ENCODE measurements around the gene SON.
"Not testable (repeated sequence)": the region's sequence is repeated elsewhere in the genome, so short reads cannot be mapped to it uniquely, and the experiment has no call there.

Gene SON, protein sequence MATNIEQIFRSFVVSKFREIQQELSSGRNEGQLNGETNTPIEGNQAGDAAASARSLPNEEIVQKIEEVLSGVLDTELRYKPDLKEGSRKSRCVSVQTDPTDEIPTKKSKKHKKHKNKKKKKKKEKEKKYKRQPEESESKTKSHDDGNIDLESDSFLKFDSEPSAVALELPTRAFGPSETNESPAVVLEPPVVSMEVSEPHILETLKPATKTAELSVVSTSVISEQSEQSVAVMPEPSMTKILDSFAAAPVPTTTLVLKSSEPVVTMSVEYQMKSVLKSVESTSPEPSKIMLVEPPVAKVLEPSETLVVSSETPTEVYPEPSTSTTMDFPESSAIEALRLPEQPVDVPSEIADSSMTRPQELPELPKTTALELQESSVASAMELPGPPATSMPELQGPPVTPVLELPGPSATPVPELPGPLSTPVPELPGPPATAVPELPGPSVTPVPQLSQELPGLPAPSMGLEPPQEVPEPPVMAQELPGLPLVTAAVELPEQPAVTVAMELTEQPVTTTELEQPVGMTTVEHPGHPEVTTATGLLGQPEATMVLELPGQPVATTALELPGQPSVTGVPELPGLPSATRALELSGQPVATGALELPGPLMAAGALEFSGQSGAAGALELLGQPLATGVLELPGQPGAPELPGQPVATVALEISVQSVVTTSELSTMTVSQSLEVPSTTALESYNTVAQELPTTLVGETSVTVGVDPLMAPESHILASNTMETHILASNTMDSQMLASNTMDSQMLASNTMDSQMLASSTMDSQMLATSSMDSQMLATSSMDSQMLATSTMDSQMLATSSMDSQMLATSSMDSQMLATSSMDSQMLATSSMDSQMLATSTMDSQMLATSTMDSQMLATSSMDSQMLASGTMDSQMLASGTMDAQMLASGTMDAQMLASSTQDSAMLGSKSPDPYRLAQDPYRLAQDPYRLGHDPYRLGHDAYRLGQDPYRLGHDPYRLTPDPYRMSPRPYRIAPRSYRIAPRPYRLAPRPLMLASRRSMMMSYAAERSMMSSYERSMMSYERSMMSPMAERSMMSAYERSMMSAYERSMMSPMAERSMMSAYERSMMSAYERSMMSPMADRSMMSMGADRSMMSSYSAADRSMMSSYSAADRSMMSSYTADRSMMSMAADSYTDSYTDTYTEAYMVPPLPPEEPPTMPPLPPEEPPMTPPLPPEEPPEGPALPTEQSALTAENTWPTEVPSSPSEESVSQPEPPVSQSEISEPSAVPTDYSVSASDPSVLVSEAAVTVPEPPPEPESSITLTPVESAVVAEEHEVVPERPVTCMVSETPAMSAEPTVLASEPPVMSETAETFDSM (N-terminal part only)

GRCh38 chr21:33542640-33543504 lies at the start of gene SON:
Gene SON, plus strand, starts transcription at chr21:33543038. Its CDS starts 55 bp downstream, at chr21:33543093.
- peak within 1 kb of the TSS; percentile 92 for H3K4me3 ChIP-seq (replicated peaks; ENCODE audit: low read depth, low read length)
- peak; percentile 99 for DNase-seq (ENCODE audit: low read depth)
- no peak for TF ChIP-seq CTCF (IDR thresholded peaks at IDR 0.05; ENCODE audit: low read length, missing control alignments)

DNA sequence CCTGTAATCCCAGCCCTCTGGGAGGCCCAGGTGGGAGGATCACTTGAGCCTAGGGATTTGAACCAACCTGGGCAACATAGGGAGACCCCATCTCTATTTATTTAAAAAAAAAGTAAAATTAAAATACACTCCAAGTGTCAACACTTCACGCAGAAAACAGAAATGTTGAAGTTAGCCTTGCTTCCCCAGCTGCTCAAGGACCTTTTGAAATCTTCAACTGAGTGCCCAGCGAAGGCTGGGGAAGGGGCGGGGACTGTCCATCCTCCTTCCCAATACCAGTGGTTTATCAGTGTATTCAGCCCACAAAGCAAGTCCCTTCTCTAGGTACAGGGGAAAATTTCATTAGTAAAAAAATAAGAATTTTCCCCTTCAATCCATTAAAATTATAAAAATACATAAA lies 49.1 kb upstream of the SON start:
- DNase-seq (ENCODE audit: low read depth): no peak
- no peak for TF ChIP-seq CTCF (IDR thresholded peaks at IDR 0.05; ENCODE audit: low read length, missing control alignments)

DNA sequence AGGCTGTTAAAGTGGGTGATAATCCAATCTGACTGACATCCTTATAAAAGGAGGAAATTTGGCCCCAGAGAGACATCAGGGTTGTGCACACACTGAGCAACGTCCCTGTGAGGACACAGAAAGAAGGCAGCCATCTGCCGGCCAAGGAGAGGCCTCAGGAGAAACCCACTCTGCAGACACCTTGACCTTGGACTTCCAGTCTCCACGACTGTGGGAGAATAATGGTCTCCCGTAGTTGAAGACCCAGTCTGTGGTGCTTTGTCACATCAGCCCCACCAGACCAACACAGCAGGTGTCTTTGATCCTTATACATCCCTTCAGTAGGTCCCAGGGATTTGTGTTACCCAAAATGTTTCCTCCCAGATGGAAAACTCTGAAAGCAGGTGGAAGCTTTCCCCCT lies 47.1 kb upstream of the SON start:
- DNase-seq (ENCODE audit: low read depth): no peak
- no peak for TF ChIP-seq CTCF (IDR thresholded peaks at IDR 0.05; ENCODE audit: low read length, missing control alignments)
- H3K4me3 ChIP-seq (replicated peaks; ENCODE audit: low read depth, low read length): no peak overlapping the region

More for the DNA sequence above, 49.1 kb upstream of the SON start:
- no peak overlapping the region for H3K4me3 ChIP-seq (replicated peaks; ENCODE audit: low read depth, low read length)

- no peak for TF ChIP-seq CTCF (IDR thresholded peaks at IDR 0.05; ENCODE audit: low read length, missing control alignments)
- H3K4me3 ChIP-seq (replicated peaks; ENCODE audit: low read depth, low read length): no peak overlapping the region
- DNase-seq (ENCODE audit: low read depth): no peak
Measured at GRCh38 chr21:33496345-33496744, 46.5 kb upstream of the SON start.

- no peak for DNase-seq (ENCODE audit: low read depth)
- no peak overlapping the region for H3K4me3 ChIP-seq (replicated peaks; ENCODE audit: low read depth, low read length)
- no peak for TF ChIP-seq CTCF (IDR thresholded peaks at IDR 0.05; ENCODE audit: low read length, missing control alignments)
Measured at GRCh38 chr21:33505833-33506232, 37.0 kb upstream of the SON start.

DNA sequence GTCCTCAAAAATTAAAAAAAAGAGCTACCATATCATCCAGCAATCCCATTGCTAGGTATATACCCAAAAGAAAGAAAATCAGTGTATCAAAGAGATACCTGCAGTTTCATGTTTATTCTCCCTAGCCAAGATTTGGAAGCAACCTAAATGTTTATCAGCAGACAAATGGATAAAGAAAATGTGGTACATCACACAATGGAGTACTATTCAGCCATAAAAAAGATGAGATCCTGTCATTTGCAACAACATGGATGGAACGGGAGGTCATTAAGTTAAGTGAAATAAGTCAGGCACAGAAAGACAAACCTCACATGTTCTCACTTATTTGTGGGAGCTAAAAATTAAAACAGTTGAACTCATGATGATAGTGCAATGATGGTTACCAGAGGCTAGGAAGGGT lies 35.8 kb upstream of the SON start:
- not testable (repeated sequence) for DNase-seq (ENCODE audit: low read depth); H3K4me3 ChIP-seq (replicated peaks; ENCODE audit: low read depth, low read length)
